ENCODE measurements around the gene NEURL1B. TPM values are rescaled to one million over a fixed set of nuclear protein-coding genes. Genes with fewer than 3 reads are reported as not detected.

The NEURL1B gene
- total RNA-seq, 1 donor from 2014 or later, result 30.9 TPM

DNA sequence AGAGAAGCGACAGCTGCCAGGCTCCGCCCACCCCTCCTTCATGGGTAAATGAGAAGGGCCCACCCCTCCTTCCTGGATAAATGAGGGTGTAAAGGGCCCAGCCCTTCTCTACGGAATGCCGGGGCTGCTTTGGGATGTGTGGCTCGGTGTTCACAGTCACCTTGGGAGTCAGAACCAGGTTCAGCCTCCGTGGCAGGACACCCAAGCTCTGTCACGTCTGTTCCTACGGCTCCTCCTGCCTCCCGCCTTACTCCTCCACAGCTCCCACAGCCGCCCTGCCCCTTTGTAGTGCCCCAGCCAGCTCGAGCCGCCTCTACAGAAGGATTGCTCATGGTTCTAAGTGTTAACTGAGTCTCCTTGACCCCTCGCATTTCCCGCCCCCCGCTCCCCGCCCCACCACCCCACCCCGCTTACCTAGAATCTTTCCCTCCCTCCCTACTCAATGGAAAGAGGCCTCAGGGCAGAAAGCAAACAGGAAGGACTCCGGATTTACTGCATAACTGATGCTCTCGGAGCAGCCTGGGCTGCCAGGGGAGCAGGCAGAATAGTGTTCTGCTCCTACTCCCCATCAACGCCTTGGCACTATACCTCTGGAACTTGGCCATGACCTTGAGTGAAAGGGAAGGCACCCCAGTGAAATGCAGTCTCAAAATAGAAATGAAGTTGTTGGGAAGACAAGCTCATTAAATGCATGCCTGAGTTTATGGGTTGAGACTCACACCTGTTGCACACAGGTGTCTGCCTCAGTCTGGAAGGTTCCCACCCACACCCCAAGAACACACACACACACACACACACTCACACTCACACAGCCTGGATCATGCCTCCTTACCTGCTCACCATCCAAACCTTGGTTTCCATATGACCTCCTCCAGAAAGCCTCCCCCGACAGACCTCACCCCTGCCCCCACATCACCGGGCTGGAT lies 59.6 kb downstream of the NEURL1B start:
- H3K4me1 ChIP-seq, result peaks cover 28% of the 10 kb centered on the region
- no peak overlapping the region for H3K4me3 ChIP-seq
- TF ChIP-seq CTCF (IDR thresholded peaks at IDR 0.05) (no peak), POLR2AphosphoS5 (IDR thresholded peaks at IDR 0.05; ENCODE audit: insufficient read depth in 1 of 2, low read depth in 1 of 2) (no peak), POLR2A (IDR thresholded peaks at IDR 0.05) (no peak)
- DNase-seq (ENCODE audit: extremely low spot score in 2 of 2), result no peak
- no peaks in the 10 kb centered on the region for H3K9me3 ChIP-seq
- intact Hi-C loops (cut with DNase I), result no loop called here
- peak overlapping the region; percentile 56 for H3K27ac ChIP-seq
- H3K36me3 ChIP-seq, result no peaks in the 10 kb centered on the region
- H3K27me3 ChIP-seq, result no peaks in the 10 kb centered on the region

GRCh38 chr5:172701291-172701656 lies 60.2 kb downstream of the NEURL1B start:
- DNase-seq (ENCODE audit: extremely low spot score in 2 of 2), result no peak
- TF ChIP-seq POLR2A (IDR thresholded peaks at IDR 0.05) (no peak), CTCF (IDR thresholded peaks at IDR 0.05) (no peak), POLR2AphosphoS5 (IDR thresholded peaks at IDR 0.05; ENCODE audit: insufficient read depth in 1 of 2, low read depth in 1 of 2) (no peak)
- Histone ChIP-seq H3K9me3 (no peaks in the 10 kb centered on the region), H3K27me3 (no peaks in the 10 kb centered on the region), H3K36me3 (no peaks in the 10 kb centered on the region), H3K4me1 (peaks cover 22% of the 10 kb centered on the region), H3K4me3 (no peak overlapping the region), H3K27ac (no peak overlapping the region)
- intact Hi-C loops (cut with DNase I), result no loop called here

GRCh38 chr5:172703952-172704351 lies 62.9 kb downstream of the NEURL1B start:
- no peak for DNase-seq (ENCODE audit: extremely low spot score in 2 of 2)
- H3K9me3 ChIP-seq, result no peaks in the 10 kb centered on the region
- no peaks in the 10 kb centered on the region for H3K36me3 ChIP-seq
- H3K4me3 ChIP-seq, result no peak overlapping the region
- intact Hi-C loops (cut with DNase I), result no loop called here
- peaks cover 13% of the 10 kb centered on the region for H3K4me1 ChIP-seq
- H3K27me3 ChIP-seq, result no peaks in the 10 kb centered on the region
- TF ChIP-seq POLR2AphosphoS5 (IDR thresholded peaks at IDR 0.05; ENCODE audit: insufficient read depth in 1 of 2, low read depth in 1 of 2) (no peak), POLR2A (IDR thresholded peaks at IDR 0.05) (no peak), CTCF (IDR thresholded peaks at IDR 0.05) (no peak)
- no peak overlapping the region for H3K27ac ChIP-seq

- no peak for DNase-seq (ENCODE audit: extremely low spot score in 2 of 2)
- Histone ChIP-seq H3K27me3 (no peaks in the 10 kb centered on the region), H3K9me3 (no peaks in the 10 kb centered on the region), H3K4me1 (peaks cover 3% of the 10 kb centered on the region), H3K4me3 (no peak overlapping the region), H3K36me3 (no peaks in the 10 kb centered on the region), H3K27ac (no peak overlapping the region)
- intact Hi-C loops (cut with DNase I), result no loop called here
- TF ChIP-seq CTCF (IDR thresholded peaks at IDR 0.05) (no peak), POLR2A (IDR thresholded peaks at IDR 0.05) (no peak), POLR2AphosphoS5 (IDR thresholded peaks at IDR 0.05; ENCODE audit: insufficient read depth in 1 of 2, low read depth in 1 of 2) (no peak)
These were observed 64.6 kb downstream of the NEURL1B start for GRCh38 chr5:172705576-172706084.

- no peak for TF ChIP-seq POLR2AphosphoS5 (IDR thresholded peaks at IDR 0.05; ENCODE audit: insufficient read depth in 1 of 2, low read depth in 1 of 2)
- no peak for TF ChIP-seq POLR2A (IDR thresholded peaks at IDR 0.05)
- TF ChIP-seq CTCF (IDR thresholded peaks at IDR 0.05), result no peak
- DNase-seq (ENCODE audit: extremely low spot score in 2 of 2), result no peak
- Histone ChIP-seq H3K9me3 (no peaks in the 10 kb centered on the region), H3K27ac (no peak overlapping the region), H3K27me3 (no peaks in the 10 kb centered on the region), H3K4me3 (no peak overlapping the region), H3K36me3 (no peaks in the 10 kb centered on the region), H3K4me1 (no peaks in the 10 kb centered on the region)
- intact Hi-C loops (cut with DNase I), result no loop called here
These were observed 65.7 kb downstream of the NEURL1B start for GRCh38 chr5:172706796-172707195.
